Natural killer cell (primary cell): ENCODE results near the gene TTBK1. TPM values are rescaled to one million over a fixed set of nuclear protein-coding genes. Genes with fewer than 3 reads are reported as not detected.

Source experiments
- ATAC-seq, 3 donors: fragments of 150-1000 bp in 2 of 3; fragments of 200-7000 bp in 1 of 3; cut with Tn5 transposase; 1 replicate in 1 of 3; 2 replicates in 2 of 3; pipeline ENCODE4 v1.10.0; 2021; ENCODE audit warnings: mild to moderate bottlenecking in 2 of 3, moderate library complexity in 2 of 3
- DNase-seq, 2 donors: peaks; one replicate each; pipeline versions ENCODE4 v3.0.0 to v3.0.0-alpha.2; 2013 to 2021; ENCODE audit warnings: mixed read lengths in 1 of 2
- H3K27ac ChIP-seq: one replicate; pipeline ENCODE4 v1.5.1; 2013; ENCODE audit warnings: mild to moderate bottlenecking, low read length
- H3K27me3 ChIP-seq: one replicate; pipeline ENCODE4 v1.6.1; 2013; ENCODE audit warnings: low read length; ENCODE audit not compliant: control insufficient read depth, insufficient read depth
- H3K36me3 ChIP-seq: one replicate; pipeline ENCODE4 v1.6.1; 2013; ENCODE audit warnings: low read length; ENCODE audit not compliant: control insufficient read depth, insufficient read depth
- H3K4me1 ChIP-seq: one replicate; pipeline ENCODE4 v1.6.1; 2013; ENCODE audit warnings: low read length; ENCODE audit not compliant: control insufficient read depth, insufficient read depth
- H3K4me3 ChIP-seq: one replicate; pipeline ENCODE4 v1.5.1; 2013; ENCODE audit warnings: low read length
- H3K9me3 ChIP-seq: one replicate; pipeline ENCODE4 v1.6.1; 2013; ENCODE audit warnings: low read length; ENCODE audit not compliant: control insufficient read depth, insufficient read depth
- H3K27ac Mint-ChIP-seq, 2 donors: one replicate each; pipeline ENCODE4 v1.8.0; 2022; ENCODE audit warnings: mild to moderate bottlenecking in 2 of 2, mixed read lengths in 2 of 2, moderate library complexity in 1 of 2
- H3K27me3 Mint-ChIP-seq, 2 donors: one replicate each; pipeline ENCODE4 v1.8.0; 2022; ENCODE audit warnings: low read depth in 2 of 2, mixed read lengths in 2 of 2
- H3K36me3 Mint-ChIP-seq: one replicate; pipeline ENCODE4 v1.8.0; 2022; ENCODE audit warnings: mixed read lengths
- H3K4me1 Mint-ChIP-seq, 2 donors: one replicate each; pipeline ENCODE4 v1.8.0; 2022; ENCODE audit warnings: mixed read lengths in 2 of 2
- H3K4me3 Mint-ChIP-seq: one replicate; pipeline ENCODE4 v1.8.0; 2022; ENCODE audit warnings: mild to moderate bottlenecking, moderate library complexity, mixed read lengths
- H3K9me3 Mint-ChIP-seq, 2 donors: one replicate each; pipeline ENCODE4 v1.8.0; 2022; ENCODE audit warnings: mixed read lengths in 2 of 2
- CTCF ChIP-seq: fragments of 200-600 bp; IDR thresholded peaks from one replicate; pipeline ENCODE4 v1.8.0; 2022; ENCODE audit warnings: antibody characterized with exemption
- WGBS: methylation state at CpG from one replicate; pipeline ENCODE4 v1.1.7; 2013; ENCODE audit warnings: missing lambda C conversion rate; ENCODE audit not compliant: insufficient coverage; 5-methylcytosine and 5-hydroxymethylcytosine counted together
- intact Hi-C: fragments of 100-400 bp; cut with micrococcal nuclease; formaldehyde crosslinking; loops from one replicate; pipeline ENCODE4 v1.14.2; 2022
- total RNA-seq, 4 donors: library from RNA; stranded (reverse); fragments of 120-200 nt in 1 of 4; gene quantifications; one replicate each; pipeline versions ENCODE4 v1.2.3 to v1.2.4, GENCODE V29; 2013 to 2022

TTBK1 gene
- total RNA-seq, 3 donors from 2014 or later (not counting 1 experiment from before 2014, with no cell fraction given) = 0.07 TPM; not detected in 2

- Mint-ChIP-seq H3K4me1 (peaks cover 0 to 6% of the 10 kb centered on the region in 2 donors), H3K27ac (no peak overlapping the region), H3K36me3 (no peaks in the 10 kb centered on the region), H3K27me3 (peaks cover 0 to 4% of the 10 kb centered on the region in 2 donors), H3K4me3 (no peak overlapping the region), H3K9me3 (no peaks in the 10 kb centered on the region)
- intact Hi-C loops = no loop called here
- no peak for ATAC-seq
- H3K27ac ChIP-seq = no peak overlapping the region
- DNase-seq = no peak
- no peak overlapping the region for H3K4me3 ChIP-seq
- no peaks in the 10 kb centered on the region for H3K27me3 ChIP-seq
- WGBS = 95% methylated on average over 28 of the region's 30 CpGs
- no peak for TF ChIP-seq CTCF
- H3K36me3 ChIP-seq = no peaks in the 10 kb centered on the region
- H3K9me3 ChIP-seq = no peaks in the 10 kb centered on the region
- H3K4me1 ChIP-seq = no peaks in the 10 kb centered on the region
Measured at GRCh38 chr6:43258807-43259686, 15.8 kb downstream of the TTBK1 start.

- no peak for TF ChIP-seq CTCF
- intact Hi-C loops = no loop called here
- Histone ChIP-seq H3K27me3 (no peaks in the 10 kb centered on the region), H3K36me3 (no peaks in the 10 kb centered on the region), H3K27ac (no peak overlapping the region), H3K4me3 (no peak overlapping the region), H3K4me1 (no peaks in the 10 kb centered on the region), H3K9me3 (no peaks in the 10 kb centered on the region)
- Mint-ChIP-seq H3K27me3 (peaks cover 0 to 4% of the 10 kb centered on the region in 2 donors), H3K27ac (no peak overlapping the region), H3K36me3 (no peaks in the 10 kb centered on the region), H3K4me3 (no peak overlapping the region), H3K9me3 (no peaks in the 10 kb centered on the region), H3K4me1 (peaks cover 0 to 6% of the 10 kb centered on the region in 2 donors)
- WGBS = 88% methylated on average over 4 of the region's 4 CpGs
- no peak for ATAC-seq
- no peak for DNase-seq
Measured at GRCh38 chr6:43260791-43261190, 17.5 kb downstream of the TTBK1 start.

GRCh38 chr6:43261198-43261597 lies 17.9 kb downstream of the TTBK1 start:
- no peaks in the 10 kb centered on the region for H3K9me3 Mint-ChIP-seq
- no peak for TF ChIP-seq CTCF
- Histone ChIP-seq H3K27ac (no peak overlapping the region), H3K4me3 (no peak overlapping the region), H3K9me3 (no peaks in the 10 kb centered on the region), H3K4me1 (no peaks in the 10 kb centered on the region), H3K27me3 (no peaks in the 10 kb centered on the region), H3K36me3 (no peaks in the 10 kb centered on the region)
- ATAC-seq = no peak
- H3K36me3 Mint-ChIP-seq = no peaks in the 10 kb centered on the region
- intact Hi-C loops = no loop called here
- H3K27me3 Mint-ChIP-seq = peaks cover 0 to 4% of the 10 kb centered on the region in 2 donors
- no peak overlapping the region for H3K27ac Mint-ChIP-seq
- DNase-seq = no peak
- no peak overlapping the region for H3K4me3 Mint-ChIP-seq
- 90% methylated on average over 4 of the region's 5 CpGs for WGBS
- peaks cover 0 to 6% of the 10 kb centered on the region in 2 donors for H3K4me1 Mint-ChIP-seq
